Endometrium (tissue), 2 donors: Measurements from ENCODE around the gene KCNJ9.
"Not testable (repeated sequence)": the region's sequence is repeated elsewhere in the genome, so short reads cannot be mapped to it uniquely, and the experiment has no call there.

Experiments
- FAIRE-seq: peaks from 2 replicates; lab custom pipeline; 2012; peaks lifted over from hg19 to GRCh38; lab: Jason Lieb, UNC
- donor health status: control.
- donor health status: control.

The KCNJ9 gene

GRCh38 chr1:160104486-160104885, 23.1 kb downstream of the KCNJ9 start:
- no peak for FAIRE-seq

GRCh38 chr1:160105155-160105554, 23.8 kb downstream of the KCNJ9 start:
- no peak for FAIRE-seq

- FAIRE-seq: no peak
Measured at GRCh38 chr1:160107512-160107911, 26.2 kb downstream of the KCNJ9 start.

- FAIRE-seq: no peak
Measured at GRCh38 chr1:160108888-160109662, 27.7 kb downstream of the KCNJ9 start.

- FAIRE-seq: no peak
Measured at GRCh38 chr1:160109686-160110085, 28.3 kb downstream of the KCNJ9 start.

GRCh38 chr1:160111462-160111861, 30.1 kb downstream of the KCNJ9 start:
- not testable (repeated sequence) for FAIRE-seq

- no peak for FAIRE-seq
Measured at GRCh38 chr1:160112357-160112756, 31.0 kb downstream of the KCNJ9 start.

GRCh38 chr1:160113407-160113806, 32.1 kb downstream of the KCNJ9 start:
- FAIRE-seq: no peak

- FAIRE-seq: no peak
Measured at GRCh38 chr1:160114085-160114484, 32.7 kb downstream of the KCNJ9 start.

- FAIRE-seq: no peak
Measured at GRCh38 chr1:160115545-160116282, 34.4 kb downstream of the KCNJ9 start, which contains the start of gene ATP1A2. ATP1A2 (plus strand) TSS chr1:160115759; CDS start chr1:160115862, 103 bp downstream.

- no peak for FAIRE-seq
Measured at GRCh38 chr1:160116283-160117147, 35.2 kb downstream of the KCNJ9 start.

GRCh38 chr1:160117300-160117699, 36.0 kb downstream of the KCNJ9 start:
- no peak for FAIRE-seq

GRCh38 chr1:160117709-160118183, 36.4 kb downstream of the KCNJ9 start:
- FAIRE-seq: no peak

- no peak for FAIRE-seq
Measured at GRCh38 chr1:160118928-160119327, 37.6 kb downstream of the KCNJ9 start.

- no peak for FAIRE-seq
Measured at GRCh38 chr1:160120797-160121196, 39.5 kb downstream of the KCNJ9 start.

- no peak for FAIRE-seq
Measured at GRCh38 chr1:160121388-160121787, 40.0 kb downstream of the KCNJ9 start.

GRCh38 chr1:160122978-160123495, 41.7 kb downstream of the KCNJ9 start:
- no peak for FAIRE-seq

GRCh38 chr1:160123726-160124125, 42.4 kb downstream of the KCNJ9 start:
- FAIRE-seq: no peak

- no peak for FAIRE-seq
Measured at GRCh38 chr1:160124705-160125478, 43.6 kb downstream of the KCNJ9 start.

- no peak for FAIRE-seq
Measured at GRCh38 chr1:160125746-160126145, 44.4 kb downstream of the KCNJ9 start.

GRCh38 chr1:160126342-160126741, 45.0 kb downstream of the KCNJ9 start:
- FAIRE-seq: not testable (repeated sequence)
